ENCODE measurements around the gene CHD9. TPM values are rescaled to one million over a fixed set of nuclear protein-coding genes. Genes with fewer than 3 reads are reported as not detected.

The CHD9 gene
- total and polyA plus RNA-seq, 4 donors = 6.2 to 46.6 (median 32.5) TPM

DNA sequence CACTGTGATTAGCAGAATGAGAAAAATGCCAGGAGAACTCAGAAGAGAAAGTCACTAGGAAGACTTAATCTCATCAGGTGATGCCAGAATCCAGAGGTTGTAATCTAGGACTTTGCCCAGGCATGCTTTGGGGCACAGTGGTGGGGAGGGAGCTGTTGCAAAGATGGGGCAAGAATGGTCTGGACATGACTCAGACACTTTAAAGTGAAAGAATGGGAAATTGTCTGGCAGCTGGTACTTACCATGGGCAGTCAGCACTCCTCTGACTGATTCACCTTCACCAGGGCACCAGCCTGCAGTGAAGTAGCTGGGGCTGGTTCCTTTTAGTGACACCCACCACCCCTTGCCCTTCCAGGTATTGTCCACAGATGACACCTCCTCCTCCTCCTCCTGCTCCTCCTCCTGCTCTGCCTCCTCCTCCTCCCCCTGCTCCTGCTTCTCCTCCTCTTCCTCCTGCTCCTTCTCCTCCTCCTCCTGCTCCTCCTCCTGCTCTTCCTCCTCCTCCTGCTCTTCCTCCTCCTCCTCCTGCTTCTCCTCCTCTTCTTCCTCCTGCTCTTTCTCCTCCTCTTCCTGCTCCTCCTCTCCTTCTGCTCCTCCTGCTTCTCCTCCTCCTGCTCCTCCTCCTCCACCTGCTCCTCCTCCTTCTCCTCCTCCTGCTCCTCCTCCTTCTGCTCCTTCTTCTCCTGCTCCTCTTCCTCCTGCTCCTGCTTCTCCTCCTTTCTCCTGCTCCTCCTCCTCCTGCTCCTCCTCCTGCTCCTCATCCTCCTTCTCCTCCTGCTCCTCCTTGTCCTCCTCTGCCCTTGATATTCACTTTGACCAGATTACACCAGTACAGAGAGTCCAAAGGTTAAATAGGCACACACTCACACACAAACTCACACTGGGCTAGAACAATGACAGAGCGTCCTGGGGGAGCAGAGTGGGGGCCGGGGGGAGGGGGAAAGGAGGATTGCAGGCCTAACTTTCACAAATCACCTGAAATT lies 2.0 kb upstream of the CHD9 start, which contains the start of gene CHD9NB:
TSS of gene CHD9NB (minus strand) at position 379 of the 983 bp plus-strand sequence. CDS start 8,739 bp downstream, outside the sequence.
- WGBS = 40% methylated on average over 2 of the region's 2 CpGs

More for the DNA sequence above, 2.0 kb upstream of the CHD9 start, which contains the start of gene CHD9NB:
- peak within 1 kb of the TSS; percentile 49 to 74 for H3K27ac ChIP-seq (ENCODE audit: low read depth in 1 of 2, low read length in 2 of 2)
- no peak within 1 kb of the TSS for H3K9ac ChIP-seq (ENCODE audit: low read depth in 1 of 2, low read length in 2 of 2)
- H3K4me1 ChIP-seq (ENCODE audit: control insufficient read depth in 4 of 4, insufficient read depth in 4 of 4, low read length in 3 of 4) = peaks cover 3 to 57% (median 41%) of the 10 kb centered on the region in 4 donors
- no peaks in the 10 kb centered on the region for H3K27me3 ChIP-seq (ENCODE audit: control insufficient read depth in 4 of 4, insufficient read depth in 4 of 4, low read length in 3 of 4)
- no peaks in the 10 kb centered on the region for H3K36me3 ChIP-seq (ENCODE audit: control insufficient read depth in 4 of 4, insufficient read depth in 3 of 4, low read depth in 1 of 4, low read length in 3 of 4)
- TF ChIP-seq NR2F2 (IDR thresholded peaks at IDR 0.05) = no peak
- no peak for TF ChIP-seq FOXA2 (IDR thresholded peaks at IDR 0.05)
- peak; percentile 97 to 99 for TF ChIP-seq HNF4A (conservative IDR thresholded peaks at IDR 0.05)
- TF ChIP-seq, protein P1, sequence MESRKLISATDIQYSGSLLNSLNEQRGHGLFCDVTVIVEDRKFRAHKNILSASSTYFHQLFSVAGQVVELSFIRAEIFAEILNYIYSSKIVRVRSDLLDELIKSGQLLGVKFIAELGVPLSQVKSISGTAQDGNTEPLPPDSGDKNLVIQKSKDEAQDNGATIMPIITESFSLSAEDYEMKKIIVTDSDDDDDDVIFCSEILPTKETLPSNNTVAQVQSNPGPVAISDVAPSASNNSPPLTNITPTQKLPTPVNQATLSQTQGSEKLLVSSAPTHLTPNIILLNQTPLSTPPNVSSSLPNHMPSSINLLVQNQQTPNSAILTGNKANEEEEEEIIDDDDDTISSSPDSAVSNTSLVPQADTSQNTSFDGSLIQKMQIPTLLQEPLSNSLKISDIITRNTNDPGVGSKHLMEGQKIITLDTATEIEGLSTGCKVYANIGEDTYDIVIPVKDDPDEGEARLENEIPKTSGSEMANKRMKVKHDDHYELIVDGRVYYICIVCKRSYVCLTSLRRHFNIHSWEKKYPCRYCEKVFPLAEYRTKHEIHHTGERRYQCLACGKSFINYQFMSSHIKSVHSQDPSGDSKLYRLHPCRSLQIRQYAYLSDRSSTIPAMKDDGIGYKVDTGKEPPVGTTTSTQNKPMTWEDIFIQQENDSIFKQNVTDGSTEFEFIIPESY (IDR thresholded peaks at IDR 0.05) = peak; percentile 78
- TF ChIP-seq SP1 (IDR thresholded peaks at IDR 0.05) = peak; percentile 88
- TF ChIP-seq, protein P2, sequence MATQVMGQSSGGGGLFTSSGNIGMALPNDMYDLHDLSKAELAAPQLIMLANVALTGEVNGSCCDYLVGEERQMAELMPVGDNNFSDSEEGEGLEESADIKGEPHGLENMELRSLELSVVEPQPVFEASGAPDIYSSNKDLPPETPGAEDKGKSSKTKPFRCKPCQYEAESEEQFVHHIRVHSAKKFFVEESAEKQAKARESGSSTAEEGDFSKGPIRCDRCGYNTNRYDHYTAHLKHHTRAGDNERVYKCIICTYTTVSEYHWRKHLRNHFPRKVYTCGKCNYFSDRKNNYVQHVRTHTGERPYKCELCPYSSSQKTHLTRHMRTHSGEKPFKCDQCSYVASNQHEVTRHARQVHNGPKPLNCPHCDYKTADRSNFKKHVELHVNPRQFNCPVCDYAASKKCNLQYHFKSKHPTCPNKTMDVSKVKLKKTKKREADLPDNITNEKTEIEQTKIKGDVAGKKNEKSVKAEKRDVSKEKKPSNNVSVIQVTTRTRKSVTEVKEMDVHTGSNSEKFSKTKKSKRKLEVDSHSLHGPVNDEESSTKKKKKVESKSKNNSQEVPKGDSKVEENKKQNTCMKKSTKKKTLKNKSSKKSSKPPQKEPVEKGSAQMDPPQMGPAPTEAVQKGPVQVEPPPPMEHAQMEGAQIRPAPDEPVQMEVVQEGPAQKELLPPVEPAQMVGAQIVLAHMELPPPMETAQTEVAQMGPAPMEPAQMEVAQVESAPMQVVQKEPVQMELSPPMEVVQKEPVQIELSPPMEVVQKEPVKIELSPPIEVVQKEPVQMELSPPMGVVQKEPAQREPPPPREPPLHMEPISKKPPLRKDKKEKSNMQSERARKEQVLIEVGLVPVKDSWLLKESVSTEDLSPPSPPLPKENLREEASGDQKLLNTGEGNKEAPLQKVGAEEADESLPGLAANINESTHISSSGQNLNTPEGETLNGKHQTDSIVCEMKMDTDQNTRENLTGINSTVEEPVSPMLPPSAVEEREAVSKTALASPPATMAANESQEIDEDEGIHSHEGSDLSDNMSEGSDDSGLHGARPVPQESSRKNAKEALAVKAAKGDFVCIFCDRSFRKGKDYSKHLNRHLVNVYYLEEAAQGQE (IDR thresholded peaks at IDR 0.05) = peak; percentile 54
- TF ChIP-seq, protein P3, sequence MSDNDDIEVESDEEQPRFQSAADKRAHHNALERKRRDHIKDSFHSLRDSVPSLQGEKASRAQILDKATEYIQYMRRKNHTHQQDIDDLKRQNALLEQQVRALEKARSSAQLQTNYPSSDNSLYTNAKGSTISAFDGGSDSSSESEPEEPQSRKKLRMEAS (IDR thresholded peaks at IDR 0.05) = peak; percentile 89
- peak; percentile 74 to 93 for TF ChIP-seq RXRA (IDR thresholded peaks at IDR 0.05)
- no peak for TF ChIP-seq FOXA1 (IDR thresholded peaks at IDR 0.05)
- TF ChIP-seq, protein P4, sequence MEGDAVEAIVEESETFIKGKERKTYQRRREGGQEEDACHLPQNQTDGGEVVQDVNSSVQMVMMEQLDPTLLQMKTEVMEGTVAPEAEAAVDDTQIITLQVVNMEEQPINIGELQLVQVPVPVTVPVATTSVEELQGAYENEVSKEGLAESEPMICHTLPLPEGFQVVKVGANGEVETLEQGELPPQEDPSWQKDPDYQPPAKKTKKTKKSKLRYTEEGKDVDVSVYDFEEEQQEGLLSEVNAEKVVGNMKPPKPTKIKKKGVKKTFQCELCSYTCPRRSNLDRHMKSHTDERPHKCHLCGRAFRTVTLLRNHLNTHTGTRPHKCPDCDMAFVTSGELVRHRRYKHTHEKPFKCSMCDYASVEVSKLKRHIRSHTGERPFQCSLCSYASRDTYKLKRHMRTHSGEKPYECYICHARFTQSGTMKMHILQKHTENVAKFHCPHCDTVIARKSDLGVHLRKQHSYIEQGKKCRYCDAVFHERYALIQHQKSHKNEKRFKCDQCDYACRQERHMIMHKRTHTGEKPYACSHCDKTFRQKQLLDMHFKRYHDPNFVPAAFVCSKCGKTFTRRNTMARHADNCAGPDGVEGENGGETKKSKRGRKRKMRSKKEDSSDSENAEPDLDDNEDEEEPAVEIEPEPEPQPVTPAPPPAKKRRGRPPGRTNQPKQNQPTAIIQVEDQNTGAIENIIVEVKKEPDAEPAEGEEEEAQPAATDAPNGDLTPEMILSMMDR (IDR thresholded peaks at IDR 0.05; ENCODE audit: low read depth, low read length, missing input control) = no peak
- TF ChIP-seq, protein P5, sequence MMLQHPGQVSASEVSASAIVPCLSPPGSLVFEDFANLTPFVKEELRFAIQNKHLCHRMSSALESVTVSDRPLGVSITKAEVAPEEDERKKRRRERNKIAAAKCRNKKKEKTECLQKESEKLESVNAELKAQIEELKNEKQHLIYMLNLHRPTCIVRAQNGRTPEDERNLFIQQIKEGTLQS (IDR thresholded peaks at IDR 0.05) = peak; percentile 78
- peak; percentile 45 to 46 for TF ChIP-seq RAD21 (IDR thresholded peaks at IDR 0.05)
- TF ChIP-seq TAF1 (conservative IDR thresholded peaks at IDR 0.05) = no peak
- peak; percentile 94 for TF ChIP-seq HNF4G (IDR thresholded peaks at IDR 0.05)
- TF ChIP-seq GABPA (IDR thresholded peaks at IDR 0.05 in 1 of 2, conservative IDR thresholded peaks at IDR 0.05 in 1 of 2) = no peak
- peak; percentile 72 for TF ChIP-seq YY1 (IDR thresholded peaks at IDR 0.05)
- peak in 1 of 2 donors; percentile 53 for TF ChIP-seq EGR1 (IDR thresholded peaks at IDR 0.05; ENCODE audit: low read depth in 2 of 2)
- TF ChIP-seq JUND (IDR thresholded peaks at IDR 0.05) = peak; percentile 95 to 97
- DNase-seq (ENCODE audit: low spot score) = no peak
- no peaks in the 10 kb centered on the region for H3K9me3 ChIP-seq (ENCODE audit: control insufficient read depth in 4 of 4, low read length in 3 of 4)
- H3K4me3 ChIP-seq (ENCODE audit: low read depth in 1 of 3, low read length in 3 of 3) = no peak within 1 kb of the TSS

Measured in liver (tissue), 9 donors.